Amniotic stem cell (primary cell): ENCODE results near the gene IRF9.
"Not testable (repeated sequence)": the region's sequence is repeated elsewhere in the genome, so short reads cannot be mapped to it uniquely, and the experiment has no call there.

Experiments
- DNase-seq: peaks from one replicate; lab custom pipeline; 2025; lab: John Stamatoyannopoulos, UW

The IRF9 gene

DNA sequence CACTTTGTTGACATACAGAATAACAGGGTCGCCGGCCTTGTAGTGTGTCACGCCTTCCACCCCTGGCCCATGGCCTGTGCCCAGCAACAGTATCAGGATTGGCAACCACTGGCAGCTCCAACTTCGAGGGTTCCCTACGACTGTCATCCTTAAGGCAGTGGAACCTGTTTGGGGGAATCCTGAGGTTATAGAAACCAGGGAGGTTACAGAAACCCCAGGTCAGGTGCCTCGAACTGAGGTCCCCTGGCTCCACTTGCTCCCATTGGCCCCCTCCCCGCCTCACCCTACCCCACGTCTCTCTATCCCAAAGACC is 33.8 kb downstream of the IRF9 start:
- no peak for DNase-seq

DNA sequence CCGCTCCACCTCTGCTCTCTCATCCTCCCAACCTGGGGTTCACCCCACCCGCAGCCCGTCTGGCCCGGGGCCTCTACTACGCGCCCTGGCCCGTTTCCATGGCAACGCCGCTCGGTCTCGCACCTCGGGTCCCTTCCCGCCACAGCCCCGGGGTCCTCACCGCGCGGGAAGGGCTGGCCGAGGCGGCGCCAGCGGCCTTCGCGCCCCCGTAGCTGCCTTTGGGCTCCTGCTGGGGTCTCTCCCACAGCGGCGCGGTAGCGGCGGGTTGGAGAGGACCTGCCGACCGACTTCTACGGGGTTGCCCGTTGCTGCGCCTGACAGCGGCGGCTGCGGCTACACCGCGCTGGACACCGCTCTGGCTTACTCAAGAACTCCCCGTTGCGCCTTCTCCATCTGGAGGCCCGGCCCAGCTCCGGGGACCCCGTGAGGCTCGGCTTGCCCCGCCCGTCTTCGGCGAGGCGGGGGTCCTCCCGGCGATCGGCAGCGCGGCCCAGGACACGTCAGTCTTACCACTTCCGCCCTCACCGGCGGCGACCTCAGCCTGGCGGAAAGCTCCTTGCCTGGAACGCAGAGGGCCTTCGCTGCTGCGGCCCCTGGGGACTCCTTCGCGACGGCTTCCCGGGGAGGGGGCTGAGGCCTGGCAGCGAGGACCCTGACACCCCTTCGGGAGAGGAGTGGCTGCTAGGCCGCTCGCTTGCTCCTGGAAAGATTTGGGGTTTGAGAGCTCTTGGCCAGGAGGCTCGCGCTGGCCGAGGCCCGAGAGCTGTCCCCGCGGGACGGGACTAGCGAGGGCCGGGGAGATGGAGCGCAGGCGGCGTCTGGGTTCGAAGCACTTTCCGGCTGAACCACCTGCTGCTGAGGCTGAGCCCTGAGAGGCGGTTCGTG is 34.4 kb downstream of the IRF9 start, which contains the start of gene TM9SF1:
Gene TM9SF1, minus strand, starts transcription at position 256 of the 885 bp plus-strand sequence. CDS start 422 bp downstream, outside the sequence.
- peak; percentile 28 for DNase-seq

DNA sequence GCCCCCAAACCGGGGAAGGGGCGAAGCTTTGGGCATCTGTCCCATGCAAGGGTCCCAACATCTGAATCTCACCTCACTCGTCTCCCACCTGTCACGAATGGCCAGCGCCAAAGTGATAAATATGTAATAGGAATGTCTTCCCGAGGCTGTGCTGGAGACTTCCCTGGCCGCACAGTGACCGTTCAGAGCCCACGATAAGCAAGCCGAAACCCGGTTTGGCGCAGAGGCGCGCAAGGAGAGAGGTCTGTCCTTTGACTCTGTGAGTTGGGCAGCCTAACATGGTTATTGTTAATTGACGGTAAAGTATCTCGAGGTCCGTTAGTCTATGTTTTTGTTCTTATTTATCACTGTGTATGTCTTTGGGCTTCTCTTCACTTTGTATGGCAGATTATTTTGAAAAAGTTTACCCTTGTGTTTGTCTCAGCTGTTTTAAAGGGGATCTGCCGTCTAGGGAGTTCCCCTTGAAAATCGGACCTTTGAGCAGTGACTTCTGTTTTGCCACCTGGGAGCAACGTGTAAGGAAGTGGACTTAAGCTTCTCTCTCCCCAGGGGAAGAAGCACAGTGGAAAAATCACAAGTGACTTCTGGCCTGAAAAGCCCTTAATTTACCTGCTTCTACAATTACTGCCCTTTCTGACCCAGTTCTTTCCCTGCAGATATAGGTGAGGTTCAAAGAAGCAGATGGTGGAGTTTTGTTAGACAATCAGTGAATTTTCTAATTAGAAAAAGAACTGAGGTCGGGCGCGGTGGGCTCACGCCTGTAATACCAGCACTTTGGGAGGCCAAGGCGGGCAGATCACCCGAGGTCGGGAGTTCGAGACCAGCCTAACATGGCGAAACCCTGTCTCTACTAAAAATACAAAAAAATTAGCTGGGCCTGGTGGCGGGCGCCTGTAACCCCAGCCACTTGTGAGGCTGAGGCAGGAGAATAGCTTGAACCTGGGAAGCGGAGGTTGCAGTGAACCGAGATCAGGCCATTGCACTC is 35.3 kb downstream of the IRF9 start:
- no peak for DNase-seq

DNA sequence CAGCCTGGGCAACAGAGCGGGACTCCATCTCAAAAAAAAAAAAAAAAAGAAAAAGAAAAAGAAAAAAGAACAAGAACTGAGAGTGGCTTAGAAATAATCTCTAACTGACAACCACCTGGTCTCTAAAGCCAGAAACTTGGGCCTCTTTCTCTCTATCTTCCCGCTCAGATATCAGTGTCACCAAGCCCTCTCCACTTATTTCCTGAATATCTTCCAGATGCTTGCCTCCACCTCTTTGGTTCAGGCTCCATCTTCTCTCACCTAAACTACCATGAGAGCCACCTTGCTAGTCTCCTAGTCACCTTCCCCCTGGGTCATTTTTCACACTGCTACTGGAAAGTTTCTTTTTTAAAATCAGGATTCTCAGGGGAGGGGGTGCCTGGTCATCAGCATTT is 36.0 kb downstream of the IRF9 start:
- no peak for DNase-seq

DNA sequence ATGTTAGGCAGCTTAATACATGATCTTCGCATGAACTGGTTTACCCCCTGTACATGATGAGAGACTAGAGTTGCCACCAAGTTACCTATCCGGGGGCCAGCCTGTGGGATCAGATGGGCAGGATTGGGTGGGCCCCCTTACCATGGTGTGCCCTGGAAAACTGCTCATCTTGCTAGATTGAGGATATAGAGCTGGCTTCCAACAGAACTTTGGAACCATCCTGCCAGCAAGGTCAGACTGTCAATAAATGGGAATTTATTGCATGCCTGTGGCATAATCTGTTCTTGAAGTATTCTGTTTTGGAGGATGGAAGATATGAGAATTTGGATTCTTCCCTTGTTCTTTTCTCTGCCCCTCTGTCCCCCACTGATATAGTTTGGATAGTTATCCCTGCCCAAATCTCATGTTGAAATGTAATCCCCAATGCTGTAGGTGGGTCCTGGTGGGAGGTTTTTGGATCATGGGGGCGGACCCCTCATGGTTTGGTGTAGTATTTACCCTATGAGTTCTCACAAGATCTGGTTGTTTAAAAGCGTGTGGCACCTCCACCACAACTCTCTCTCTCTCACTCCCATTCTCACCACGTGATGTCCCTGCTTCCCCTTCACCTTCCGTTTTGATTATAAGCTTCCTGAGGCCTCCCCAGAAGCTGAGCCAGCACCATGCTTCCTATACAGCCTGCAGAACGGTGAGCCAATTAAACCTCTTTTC is 37.9 kb downstream of the IRF9 start:
- no peak for DNase-seq

DNA sequence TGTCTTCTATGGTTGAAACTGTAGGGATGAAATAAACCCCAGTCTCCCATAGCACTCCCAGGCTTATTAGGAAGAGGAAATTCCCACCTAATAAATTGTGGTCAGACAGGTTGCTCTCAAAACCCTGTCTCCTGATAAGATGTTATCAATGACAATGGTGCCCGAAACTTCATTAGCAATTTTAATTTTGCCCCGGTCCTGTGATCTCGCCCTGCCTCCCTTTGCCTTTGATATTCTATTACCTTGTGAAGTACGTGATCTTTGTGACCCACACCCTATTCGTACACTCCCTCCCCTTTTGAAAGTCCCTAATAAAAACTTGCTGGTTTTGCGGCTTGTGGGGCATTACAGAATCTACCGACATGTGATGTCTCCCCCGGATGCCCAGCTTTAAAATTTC is 41.5 kb downstream of the IRF9 start:
- not testable (repeated sequence) for DNase-seq

DNA sequence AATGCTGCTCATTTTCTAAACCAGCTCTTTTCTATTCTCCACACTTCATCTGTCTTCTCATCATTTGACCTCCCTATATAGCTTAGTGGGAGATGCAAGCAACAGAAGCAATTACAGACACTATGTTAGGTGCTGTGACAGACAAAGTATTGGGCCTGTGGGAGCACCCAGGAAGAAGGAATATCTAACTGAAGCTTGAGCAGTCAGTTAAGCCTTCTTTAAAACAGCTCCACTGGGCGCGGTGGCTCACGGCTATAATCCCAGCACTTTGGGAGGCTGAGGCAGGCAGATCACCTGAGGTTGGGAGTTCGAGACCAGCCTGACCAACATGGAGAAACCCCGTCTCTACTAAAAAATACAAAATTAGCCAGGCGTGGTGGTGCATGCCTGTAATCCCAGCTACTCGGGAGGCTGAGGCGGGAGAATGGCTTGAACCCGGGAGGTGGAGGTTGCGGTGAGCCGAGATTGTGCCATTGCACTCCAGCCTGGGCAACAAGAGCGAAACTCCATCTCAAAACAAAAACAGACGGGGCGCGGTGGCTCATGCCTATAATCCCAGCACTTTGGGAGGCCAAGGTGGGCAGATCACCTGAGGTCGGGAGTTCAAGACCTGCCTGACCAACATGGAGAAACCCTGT is 42.3 kb downstream of the IRF9 start:
- not testable (repeated sequence) for DNase-seq

DNA sequence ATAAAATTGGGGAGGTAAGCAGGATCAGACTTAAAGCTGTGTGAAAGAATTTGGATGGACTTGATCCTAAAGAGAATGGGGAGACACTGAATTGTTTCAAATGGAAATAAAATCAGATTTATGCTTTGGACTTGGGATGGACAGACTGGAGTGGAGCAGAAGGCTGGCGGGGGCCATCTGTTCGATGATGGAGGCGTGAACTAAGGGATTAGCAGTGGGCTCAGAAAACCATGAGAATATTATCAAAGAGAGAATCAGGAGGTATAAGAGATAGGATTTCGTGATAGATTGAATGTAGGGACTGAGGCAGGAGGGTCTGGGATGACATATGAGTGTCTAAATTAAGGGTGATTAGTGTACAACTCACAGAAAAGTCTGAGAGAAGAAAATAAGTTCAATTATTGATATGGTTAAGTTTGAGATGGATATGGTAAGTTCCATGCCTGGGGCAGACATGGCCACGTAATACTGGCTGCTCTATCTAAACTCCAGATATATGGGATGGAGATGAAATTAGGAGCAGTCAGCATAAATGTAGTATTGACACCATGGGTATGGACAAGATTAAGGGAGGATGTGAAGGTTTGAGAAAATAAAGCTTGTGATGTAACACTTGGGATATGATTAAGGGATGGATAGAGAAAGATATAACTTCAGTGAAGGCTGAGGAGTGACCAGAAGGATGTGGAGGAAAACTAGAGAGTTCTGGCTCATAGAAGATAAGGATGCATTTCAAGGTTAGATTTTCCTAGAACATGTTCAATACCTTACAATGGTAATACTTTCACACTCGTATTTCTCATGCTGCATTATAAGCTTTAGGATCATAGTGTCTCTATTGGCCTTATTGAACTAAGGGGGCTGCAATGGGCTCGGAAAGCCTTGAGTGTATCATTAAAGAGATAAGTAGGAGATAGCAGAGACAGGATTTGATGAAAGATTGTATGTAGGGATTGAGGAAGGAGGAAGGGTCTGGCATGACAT is 43.4 kb downstream of the IRF9 start:
- DNase-seq = no peak

DNA sequence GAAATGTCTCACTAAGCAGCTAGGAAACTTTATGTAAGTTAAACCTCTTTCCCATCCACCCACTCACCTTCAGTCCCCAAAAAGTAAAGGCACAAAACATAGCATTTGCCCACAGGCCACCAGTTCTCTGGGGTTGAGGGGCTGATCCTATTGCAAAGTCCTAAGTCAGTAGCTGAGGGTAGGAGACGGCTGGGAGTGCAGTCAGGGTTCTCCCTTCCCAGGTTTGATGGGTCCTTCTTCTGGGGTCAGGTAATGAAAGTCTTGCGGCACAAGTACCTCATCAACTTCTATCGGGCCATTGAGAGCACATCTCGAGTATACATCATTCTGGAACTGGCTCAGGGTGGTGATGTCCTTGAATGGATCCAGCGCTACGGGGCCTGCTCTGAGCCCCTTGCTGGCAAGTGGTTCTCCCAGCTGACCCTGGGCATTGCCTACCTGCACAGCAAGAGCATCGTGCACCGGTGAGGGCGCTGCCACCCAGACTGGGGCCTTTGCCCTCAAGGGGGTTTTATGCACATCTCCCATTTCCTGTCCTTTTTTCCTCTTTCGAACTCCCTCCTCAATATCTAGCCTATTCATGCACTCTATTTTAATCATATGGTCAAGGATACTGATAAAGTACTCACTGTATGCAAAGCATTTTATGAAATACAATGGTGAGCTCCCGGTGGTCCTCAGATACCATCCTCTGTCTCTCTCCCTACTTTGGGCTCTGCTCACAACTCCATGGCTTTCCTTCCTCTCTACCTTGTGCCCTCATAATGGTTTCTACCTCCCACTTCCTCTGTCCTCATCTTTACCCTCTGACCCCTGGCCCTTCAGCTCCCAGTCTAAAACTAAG is 45.4 kb downstream of the IRF9 start:
- no peak for DNase-seq

DNA sequence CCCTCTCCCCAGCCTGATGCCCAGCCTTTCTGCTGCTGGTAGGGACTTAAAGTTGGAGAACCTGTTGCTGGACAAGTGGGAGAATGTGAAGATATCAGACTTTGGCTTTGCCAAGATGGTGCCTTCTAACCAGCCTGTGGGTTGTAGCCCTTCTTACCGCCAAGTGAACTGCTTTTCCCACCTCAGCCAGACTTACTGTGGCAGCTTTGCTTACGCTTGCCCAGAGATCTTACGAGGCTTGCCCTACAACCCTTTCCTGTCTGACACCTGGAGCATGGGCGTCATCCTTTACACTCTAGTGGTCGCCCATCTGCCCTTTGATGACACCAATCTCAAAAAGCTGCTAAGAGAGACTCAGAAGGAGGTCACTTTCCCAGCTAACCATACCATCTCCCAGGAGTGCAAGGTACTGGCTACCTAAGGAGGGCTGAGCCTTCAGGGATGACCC is 46.1 kb downstream of the IRF9 start:
- DNase-seq = no peak

DNA sequence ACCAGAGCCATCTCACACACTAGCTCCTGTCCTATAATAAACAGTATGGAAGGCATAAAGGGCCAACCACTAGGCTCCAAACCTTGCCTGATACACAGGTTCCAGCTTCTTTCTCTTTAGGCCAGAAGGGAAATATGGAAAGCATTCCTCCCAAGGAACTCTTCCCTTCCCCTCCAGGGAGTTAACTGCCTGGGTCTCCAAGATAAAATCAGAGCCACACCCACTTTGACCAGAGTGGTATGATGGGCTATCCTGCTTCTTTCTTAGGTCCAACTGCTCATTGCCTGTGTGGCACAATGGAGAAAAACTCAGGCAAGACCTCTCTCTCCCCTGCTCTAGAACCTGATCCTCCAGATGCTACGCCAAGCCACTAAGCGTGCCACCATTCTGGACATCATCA is 46.6 kb downstream of the IRF9 start:
- no peak for DNase-seq

DNA sequence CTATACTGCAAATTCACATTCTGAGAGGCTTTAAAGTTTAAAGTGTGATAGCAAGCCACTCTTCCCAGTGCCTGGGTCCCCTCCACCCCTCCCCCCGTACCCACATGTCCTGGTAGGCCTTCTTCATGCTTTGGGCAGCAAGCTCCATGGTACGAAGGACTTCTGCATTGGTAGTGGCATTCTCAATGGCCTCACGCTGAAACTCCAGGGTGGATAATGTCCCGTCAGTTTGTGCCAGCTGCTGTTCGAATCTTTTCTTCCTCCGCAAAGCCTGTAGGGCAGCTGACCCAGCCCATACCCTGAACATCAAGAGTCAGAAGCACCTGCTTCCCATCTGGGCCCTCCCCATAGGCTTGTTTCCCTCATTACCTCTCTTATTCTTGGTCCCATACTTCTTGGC is 50.2 kb downstream of the IRF9 start:
- no peak for DNase-seq

DNA sequence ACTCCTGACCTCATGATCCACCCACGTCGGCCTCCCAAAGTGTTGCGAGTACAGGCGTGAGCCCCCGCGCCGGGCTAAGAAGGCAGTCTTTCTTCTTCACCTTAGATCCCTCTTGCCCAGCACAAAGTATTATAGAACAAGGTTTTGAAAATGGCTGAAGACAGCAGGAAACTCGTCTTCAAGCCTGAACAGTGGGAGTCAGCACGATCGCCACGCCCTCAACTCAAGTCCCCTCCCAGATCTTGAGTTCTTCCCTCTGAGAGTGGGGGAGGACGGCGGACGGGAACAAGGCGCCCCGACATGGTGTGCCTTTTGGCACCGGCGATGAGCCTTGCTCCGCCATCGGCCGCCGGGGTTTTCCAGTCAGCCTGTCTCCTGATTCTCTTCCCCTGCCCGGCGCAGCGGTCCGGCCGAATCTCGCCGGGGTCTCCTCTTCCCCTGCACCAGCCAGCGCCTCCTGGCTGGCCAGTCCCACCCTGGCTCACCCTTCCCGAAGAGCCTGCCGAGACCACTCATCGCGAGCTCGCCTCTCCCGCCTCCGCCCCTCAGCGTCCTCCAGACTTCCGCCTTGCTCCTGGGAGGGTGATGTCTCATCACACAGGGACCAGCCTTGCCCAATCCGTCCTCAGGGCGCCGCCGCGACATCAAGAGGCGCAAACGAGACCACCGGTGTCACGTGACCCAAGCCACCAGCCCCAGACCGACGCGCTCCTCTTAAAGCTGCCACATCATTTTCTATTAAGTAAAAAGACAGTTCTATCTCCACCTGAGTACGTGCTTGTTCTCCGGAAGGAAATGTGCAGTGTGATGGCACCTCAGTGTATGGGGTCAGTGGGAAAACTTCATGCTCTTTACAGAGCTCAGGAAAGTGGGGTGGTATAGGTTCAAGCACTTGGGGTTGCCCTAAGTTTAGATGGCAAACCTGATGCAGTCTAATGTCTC is 52.1 kb downstream of the IRF9 start, which contains the start of gene CHMP4A:
Gene CHMP4A, minus strand, starts transcription at position 565 of the 942 bp plus-strand sequence. Its CDS starts 49 bp downstream, at position 516.
- DNase-seq = peak; percentile 99

DNA sequence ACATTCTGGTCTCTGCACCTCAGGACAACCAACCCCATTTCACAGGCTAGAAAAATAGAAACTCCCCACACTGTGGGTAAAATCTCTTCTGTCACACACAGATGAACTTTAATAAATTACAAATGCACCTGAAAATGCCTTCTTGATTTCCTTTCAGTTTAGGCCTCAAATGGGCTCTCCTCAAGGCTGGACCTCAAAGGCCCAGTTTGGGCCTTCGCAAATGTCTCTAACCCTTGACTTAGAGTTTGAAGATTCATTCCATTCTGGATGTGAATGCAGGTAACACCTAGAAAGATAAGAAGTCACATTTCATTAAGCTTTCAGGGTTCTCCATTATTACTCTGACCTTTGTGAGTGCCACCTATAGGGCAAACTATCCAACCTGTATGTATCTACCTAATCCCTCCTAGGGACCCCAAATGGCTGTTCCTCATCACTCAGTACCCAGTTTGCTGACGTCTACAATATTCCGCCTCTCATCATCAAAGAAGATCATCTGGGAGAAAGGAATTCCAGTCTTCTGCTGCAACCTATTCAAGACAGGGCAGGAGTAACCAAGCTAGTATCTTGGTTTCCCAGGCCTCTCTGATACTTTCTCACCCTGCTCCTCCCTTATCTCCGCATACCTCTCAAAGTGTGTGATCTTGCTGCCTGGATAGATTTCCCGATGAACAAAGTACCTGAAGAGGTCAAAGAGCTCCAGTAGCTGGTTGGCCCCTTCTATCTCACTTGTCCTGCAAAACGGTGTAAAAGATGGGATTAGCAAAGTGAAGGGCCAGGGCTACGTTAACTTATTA is 53.0 kb downstream of the IRF9 start:
- DNase-seq = no peak

DNA sequence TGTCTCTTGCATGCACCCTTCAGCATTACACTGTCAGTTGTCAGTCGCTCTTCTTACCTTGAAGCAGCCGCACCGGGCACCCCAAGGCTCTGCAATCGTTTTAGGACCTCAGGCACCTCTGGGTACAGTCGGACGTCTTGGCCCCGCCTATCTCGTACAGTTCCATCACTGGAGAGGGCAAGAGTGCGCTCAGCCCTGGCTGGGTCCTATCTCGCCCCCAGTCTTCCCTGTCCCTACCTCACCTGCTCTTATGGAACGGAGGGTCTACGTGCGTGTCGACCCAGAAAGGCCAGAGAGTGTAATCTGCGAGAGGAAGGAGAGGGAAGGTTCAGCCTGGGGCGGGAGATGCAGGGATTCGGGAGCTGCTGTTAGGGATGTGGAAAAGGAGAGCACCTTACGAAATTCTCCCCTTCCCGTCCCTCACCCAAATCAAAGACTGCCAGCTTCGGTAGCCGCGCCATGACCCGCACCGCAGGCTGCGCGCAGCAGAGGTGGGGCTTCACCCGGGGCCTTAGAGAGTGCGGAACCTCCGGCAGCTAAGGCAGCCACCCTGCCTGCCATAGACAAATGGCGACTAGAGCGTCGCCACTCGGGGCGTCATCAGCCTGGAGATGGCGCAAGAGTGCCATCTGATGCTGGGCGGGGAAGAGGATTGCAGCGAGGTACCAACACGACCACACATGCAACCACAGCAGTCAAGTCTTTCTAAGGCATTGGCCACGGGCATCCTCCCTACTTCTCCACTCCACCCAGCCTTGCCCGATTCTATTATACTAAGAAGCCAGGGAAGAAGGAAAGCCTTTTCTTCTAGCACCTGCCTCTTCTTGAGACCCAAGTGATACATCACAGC is 54.7 kb downstream of the IRF9 start, which contains the start of gene MDP1:
Gene MDP1, minus strand, starts transcription at position 572 of the 850 bp plus-strand sequence. Its CDS starts 111 bp downstream, at position 461.
- peak; percentile 66 for DNase-seq
